Common myeloid progenitor, CD34-positive (primary cell): ENCODE data around the gene PDILT.

Experiments used
- CTCF ChIA-PET: fragments of 350-600 bp; sonication (Branson Sonifier 250); formaldehyde crosslinking; loops from one replicate; lab custom pipeline; 2021; ENCODE audit warnings: antibody characterized with exemption; lab: Charles Lee
- POLR2A ChIA-PET: fragments of 350-600 bp; sonication (Branson Sonifier 250); formaldehyde crosslinking; loops from one replicate; lab custom pipeline; 2021; ENCODE audit warnings: antibody characterized with exemption; lab: Charles Lee
- DNase-seq, 3 donors: peaks; one replicate each; pipeline versions ENCODE4 v3.0.0 to v3.0.0-alpha.2; 2013
- H3K27ac ChIP-seq, 2 experiments: 1 replicate in 1 of 2; 2 replicates in 1 of 2; pipeline ENCODE4 v1.7.0; 2013; ENCODE audit warnings: inconsistent platforms in 2 of 2, low read length in 2 of 2, mild to moderate bottlenecking in 2 of 2, low read depth in 1 of 2, moderate library complexity in 1 of 2; ENCODE audit not compliant: severe bottlenecking in 2 of 2, insufficient read depth in 1 of 2, poor library complexity in 1 of 2
- H3K27me3 ChIP-seq, 5 experiments: replicated peaks in 2 of 5; 1 replicate in 3 of 5; 2 replicates in 2 of 5; pipeline versions ENCODE4 v1.6.1 to v1.7.0; 2013; ENCODE audit warnings: low read length in 4 of 5, mild to moderate bottlenecking in 2 of 5, moderate library complexity in 2 of 5, inconsistent platforms in 1 of 5; ENCODE audit not compliant: insufficient read depth in 5 of 5, control insufficient read depth in 4 of 5
- H3K36me3 ChIP-seq, 4 experiments: 1 replicate in 2 of 4; 2 replicates in 2 of 4; pipeline versions ENCODE4 v1.6.1 to v1.7.0; 2013; ENCODE audit warnings: low read length in 3 of 4, control low read depth in 1 of 4, mild to moderate bottlenecking in 1 of 4; ENCODE audit not compliant: control insufficient read depth in 4 of 4, insufficient read depth in 4 of 4
- H3K4me1 ChIP-seq, 4 experiments: 1 replicate in 3 of 4; 2 replicates in 1 of 4; pipeline versions ENCODE4 v1.6.1 to v1.7.1; 2013; ENCODE audit warnings: low read length in 3 of 4, mild to moderate bottlenecking in 3 of 4, control low read depth in 1 of 4, inconsistent platforms in 1 of 4, moderate library complexity in 1 of 4; ENCODE audit not compliant: control insufficient read depth in 4 of 4, insufficient read depth in 4 of 4; ENCODE audit errors: control extremely low read depth in 1 of 4
- H3K4me3 ChIP-seq, 7 experiments: 1 replicate in 4 of 7; 2 replicates in 3 of 7; pipeline versions ENCODE4 v1.5.1 to v1.7.0; 2013; ENCODE audit warnings: mild to moderate bottlenecking in 7 of 7, low read length in 6 of 7, moderate library complexity in 6 of 7, inconsistent platforms in 2 of 7, low read depth in 2 of 7, control low read depth in 1 of 7; ENCODE audit not compliant: insufficient read depth in 4 of 7, control insufficient read depth in 1 of 7; ENCODE audit errors: extremely low read depth in 1 of 7
- H3K9me3 ChIP-seq, 5 experiments: 1 replicate in 4 of 5; 2 replicates in 1 of 5; pipeline versions ENCODE4 v1.6.1 to v1.7.1; 2013; ENCODE audit warnings: low read length in 4 of 5, mild to moderate bottlenecking in 2 of 5, inconsistent platforms in 1 of 5, low read depth in 1 of 5, moderate library complexity in 1 of 5; ENCODE audit not compliant: control insufficient read depth in 4 of 5, insufficient read depth in 2 of 5; ENCODE audit errors: control extremely low read depth in 1 of 5
- WGBS: methylation state at CpG from one replicate; pipeline ENCODE4 v1.1.5; 2013; ENCODE audit not compliant: insufficient coverage; 5-methylcytosine and 5-hydroxymethylcytosine counted together

PDILT gene

DNA sequence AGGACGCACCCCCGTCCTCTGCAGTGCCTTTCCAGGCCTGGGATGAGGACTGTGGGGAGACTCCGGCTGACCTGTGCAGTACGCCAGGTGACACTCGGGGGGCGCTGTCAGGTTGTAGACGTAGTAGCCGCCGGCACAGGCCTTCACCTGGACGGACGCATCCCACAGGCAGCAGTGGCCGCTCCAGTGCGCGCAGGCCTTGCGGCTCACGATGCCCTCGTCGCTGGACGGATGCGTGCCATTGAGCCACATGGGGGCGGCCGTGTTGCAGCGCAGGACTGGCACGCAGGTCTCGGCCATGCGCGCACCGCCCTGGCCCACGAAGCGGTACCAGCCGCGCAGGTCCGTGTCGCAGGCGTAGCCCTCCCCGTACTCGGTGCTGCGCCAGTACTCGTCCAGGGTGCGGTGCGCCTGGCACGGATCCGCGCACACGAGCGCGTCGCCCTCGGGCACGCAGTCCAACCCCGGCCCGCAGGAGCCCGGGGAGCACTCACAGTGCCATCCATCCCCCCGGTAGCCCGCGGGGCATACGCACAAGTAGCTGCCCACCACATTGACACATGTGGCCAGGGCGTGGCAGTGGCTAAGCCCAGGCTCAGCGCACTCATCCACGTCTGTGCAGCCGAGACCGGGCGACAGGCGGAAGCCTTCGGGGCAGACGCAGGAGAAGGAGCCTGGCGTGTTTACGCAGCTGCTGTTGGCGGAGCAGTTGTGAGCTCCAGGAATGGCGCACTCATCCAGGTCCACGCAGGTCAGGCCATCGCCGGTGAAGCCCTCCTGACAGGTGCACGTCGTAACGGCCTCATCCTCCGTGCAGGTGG lies 56.0 kb downstream of the PDILT start:
- Histone ChIP-seq H3K27me3 (peaks cover 0 to 41% (median 7%) of the 10 kb centered on the region in 5 experiments), H3K4me1 (no peaks in the 10 kb centered on the region), H3K9me3 (no peaks in the 10 kb centered on the region), H3K4me3 (no peak overlapping the region), H3K36me3 (no peaks in the 10 kb centered on the region), H3K27ac (no peak overlapping the region)
- CTCF ChIA-PET, result no interaction called here
- POLR2A ChIA-PET, result no interaction called here
- WGBS, result 35% methylated on average over 75 of the region's 77 CpGs
- DNase-seq, result no peak

DNA sequence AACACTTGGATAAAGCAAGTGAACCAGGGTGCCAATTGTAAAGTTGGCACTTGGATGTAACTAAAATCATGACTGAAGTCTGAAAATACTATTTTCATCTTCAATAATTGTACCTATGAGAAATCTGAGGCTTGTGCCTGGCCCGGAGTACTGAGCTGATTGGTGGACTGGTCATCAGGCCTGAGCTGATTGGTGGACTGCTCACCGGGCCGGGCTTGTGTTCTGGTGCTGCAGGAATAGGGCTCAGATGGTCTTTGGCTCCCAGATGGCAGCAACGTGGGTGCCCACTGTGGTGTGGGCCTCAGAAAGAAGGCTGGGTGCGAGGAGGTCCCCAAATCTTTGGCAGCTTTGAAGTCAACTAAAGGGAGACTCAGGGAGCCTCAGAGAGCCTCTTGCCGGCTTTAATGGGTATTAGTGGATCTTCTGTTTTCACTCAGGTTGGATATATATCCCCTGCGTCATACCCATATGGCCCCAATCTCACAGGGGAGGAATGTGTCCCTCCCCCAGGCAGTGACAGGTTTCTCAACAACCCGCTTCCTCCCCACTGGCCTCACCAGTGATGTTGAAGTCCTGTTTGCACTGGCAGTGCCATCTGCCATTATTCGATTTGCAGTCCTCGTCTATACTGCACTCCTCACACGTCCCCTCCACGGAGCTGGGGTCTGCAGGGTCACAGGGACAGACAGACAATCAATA lies 56.7 kb downstream of the PDILT start:
- ChIA-PET CTCF (no interaction called here), POLR2A (no interaction called here)
- Histone ChIP-seq H3K4me3 (no peak overlapping the region), H3K27me3 (peaks cover 0 to 38% (median 7%) of the 10 kb centered on the region in 5 experiments), H3K4me1 (no peaks in the 10 kb centered on the region), H3K27ac (no peak overlapping the region), H3K9me3 (no peaks in the 10 kb centered on the region), H3K36me3 (no peaks in the 10 kb centered on the region)
- no peak for DNase-seq
- WGBS, result 65% methylated on average over 12 of the region's 12 CpGs

DNA sequence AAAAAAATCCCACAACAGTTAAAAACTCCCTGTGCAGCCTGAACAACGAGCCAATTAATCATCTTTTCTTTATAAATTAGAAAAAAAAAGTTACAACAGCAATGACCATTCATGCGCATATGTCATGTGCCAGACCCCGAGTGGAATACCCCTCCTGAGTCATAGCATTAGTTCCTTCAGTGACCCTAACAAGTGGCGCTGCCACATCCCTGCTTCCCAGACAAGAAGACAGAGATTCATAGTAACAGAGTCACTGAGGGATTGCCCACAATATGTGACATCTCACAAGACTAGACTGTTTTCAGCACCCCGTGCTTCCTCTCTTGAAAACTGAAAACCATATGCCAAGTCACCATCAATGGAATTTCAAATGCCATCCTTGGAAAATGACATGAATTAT lies 59.9 kb downstream of the PDILT start:
- no peaks in the 10 kb centered on the region for H3K4me1 ChIP-seq
- DNase-seq, result no peak
- peaks cover 0 to 22% (median 5%) of the 10 kb centered on the region in 5 experiments for H3K27me3 ChIP-seq
- H3K36me3 ChIP-seq, result no peaks in the 10 kb centered on the region
- ChIA-PET CTCF (no interaction called here), POLR2A (no interaction called here)
- 98% methylated on average over 4 of the region's 5 CpGs for WGBS
- no peaks in the 10 kb centered on the region for H3K9me3 ChIP-seq
- H3K4me3 ChIP-seq, result no peak overlapping the region
- H3K27ac ChIP-seq, result no peak overlapping the region

DNA sequence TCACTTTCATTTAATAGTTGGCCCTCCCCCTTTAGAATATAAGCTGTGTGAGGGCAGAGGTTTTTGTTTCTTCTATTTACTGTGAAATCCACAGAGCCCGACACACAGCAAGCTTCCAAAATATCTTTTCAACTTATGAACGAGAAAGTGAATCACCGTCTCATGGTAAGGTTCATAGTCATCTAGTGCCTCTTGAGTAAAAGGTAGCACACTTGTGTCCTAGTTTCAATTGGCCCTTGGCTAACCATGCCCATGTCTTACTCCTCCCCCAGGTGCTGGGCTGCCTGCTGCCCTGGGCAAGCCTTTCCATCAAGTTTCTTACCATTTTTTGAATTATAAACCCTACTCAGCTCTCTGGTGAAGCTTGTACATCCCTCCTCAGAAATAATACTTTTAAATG lies 64.8 kb downstream of the PDILT start:
- no peak for DNase-seq
- no peaks in the 10 kb centered on the region for H3K27me3 ChIP-seq
- ChIA-PET CTCF (no interaction called here), POLR2A (no interaction called here)
- no peak overlapping the region for H3K4me3 ChIP-seq
- no peaks in the 10 kb centered on the region for H3K4me1 ChIP-seq
- no peak overlapping the region for H3K27ac ChIP-seq
- WGBS, result 93% methylated on average over 3 of the region's 3 CpGs
- H3K36me3 ChIP-seq, result no peaks in the 10 kb centered on the region
- no peaks in the 10 kb centered on the region for H3K9me3 ChIP-seq

DNA sequence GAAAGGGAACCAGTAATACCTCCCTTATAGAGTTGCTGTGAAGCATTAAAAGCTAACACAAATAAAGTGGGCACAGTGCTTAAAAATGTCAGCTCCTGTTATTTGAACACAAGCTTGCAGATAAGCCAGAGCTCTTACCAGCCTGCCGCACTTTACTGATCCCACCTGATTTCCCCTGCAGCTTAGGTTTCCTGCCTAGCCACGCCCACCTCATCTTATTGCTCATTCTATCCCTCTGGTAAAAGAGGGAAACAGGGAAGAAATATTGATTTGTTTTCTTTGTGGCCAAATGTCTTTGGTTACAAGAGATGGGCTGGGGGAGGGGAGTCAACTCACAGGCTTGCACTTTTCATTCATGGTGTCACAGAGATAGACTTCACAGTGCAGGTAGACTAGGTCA lies 67.6 kb downstream of the PDILT start:
- ChIA-PET POLR2A (no interaction called here), CTCF (no interaction called here)
- no peak for DNase-seq
- Histone ChIP-seq H3K9me3 (no peaks in the 10 kb centered on the region), H3K27ac (no peak overlapping the region), H3K4me1 (no peaks in the 10 kb centered on the region), H3K4me3 (no peak overlapping the region), H3K27me3 (peaks cover 0 to 1% (median 0%) of the 10 kb centered on the region in 5 experiments), H3K36me3 (no peaks in the 10 kb centered on the region)
- no CpG with 5 or more reads among the region's 2 CpGs for WGBS

DNA sequence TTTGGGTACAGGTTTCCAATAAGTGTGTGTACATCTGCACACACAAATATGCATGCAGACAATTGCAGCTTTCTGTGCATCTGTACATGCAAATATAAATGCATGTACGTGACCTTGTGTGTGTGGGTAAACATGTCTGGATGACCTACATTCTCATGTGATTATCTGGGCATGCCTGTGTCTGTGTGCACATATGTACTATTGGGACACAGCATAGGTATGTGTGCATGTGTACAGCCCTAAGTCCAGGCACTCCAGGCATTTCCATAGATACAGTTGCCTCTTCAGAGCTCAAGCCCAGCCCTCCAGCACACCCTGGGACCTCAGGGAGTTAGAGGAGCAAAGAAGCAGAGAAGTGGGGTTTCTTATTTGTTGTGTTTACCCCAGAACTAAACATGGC lies 70.1 kb downstream of the PDILT start:
- no peaks in the 10 kb centered on the region for H3K9me3 ChIP-seq
- peaks cover 0 to 4% (median 0%) of the 10 kb centered on the region in 5 experiments for H3K27me3 ChIP-seq
- POLR2A ChIA-PET, result no interaction called here
- H3K4me1 ChIP-seq, result no peaks in the 10 kb centered on the region
- H3K36me3 ChIP-seq, result no peaks in the 10 kb centered on the region
- CTCF ChIA-PET, result no interaction called here
- H3K4me3 ChIP-seq, result no peak overlapping the region
- no CpG with 5 or more reads among the region's 1 CpG for WGBS
- H3K27ac ChIP-seq, result no peak overlapping the region
- no peak for DNase-seq

DNA sequence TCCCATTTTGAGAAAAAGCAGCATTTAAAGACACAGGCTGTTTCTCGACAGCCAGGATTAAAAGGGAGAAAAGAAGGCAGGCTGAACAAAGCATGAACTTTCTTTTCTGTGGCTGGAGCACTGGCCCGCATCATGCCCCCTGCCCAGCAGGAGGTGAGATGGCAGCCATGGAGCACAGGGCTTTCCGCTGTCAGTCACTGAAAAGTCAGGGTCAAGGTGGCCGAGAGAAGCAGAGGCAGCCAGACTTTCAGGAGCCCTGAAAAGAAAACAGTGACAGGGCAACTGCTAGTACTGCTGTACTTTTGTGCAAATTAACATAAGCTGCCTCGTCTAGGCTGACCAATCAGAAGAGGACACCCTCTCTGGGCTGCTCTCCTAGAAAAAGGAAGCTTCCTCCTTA lies 71.4 kb downstream of the PDILT start:
- Histone ChIP-seq H3K4me3 (no peak overlapping the region), H3K4me1 (no peaks in the 10 kb centered on the region), H3K9me3 (no peaks in the 10 kb centered on the region), H3K27me3 (peaks cover 0 to 4% (median 0%) of the 10 kb centered on the region in 5 experiments), H3K27ac (no peak overlapping the region), H3K36me3 (no peaks in the 10 kb centered on the region)
- DNase-seq, result no peak
- CTCF ChIA-PET, result no interaction called here
- WGBS, result 79% methylated on average over 5 of the region's 5 CpGs
- POLR2A ChIA-PET, result no interaction called here
